MV-4-11 (cell line): ENCODE measurements around the gene B4GALNT3.

Experiments used
- DNase-seq: peaks from one replicate; lab custom pipeline; 2025; lab: John Stamatoyannopoulos, UW

The B4GALNT3 gene

DNA sequence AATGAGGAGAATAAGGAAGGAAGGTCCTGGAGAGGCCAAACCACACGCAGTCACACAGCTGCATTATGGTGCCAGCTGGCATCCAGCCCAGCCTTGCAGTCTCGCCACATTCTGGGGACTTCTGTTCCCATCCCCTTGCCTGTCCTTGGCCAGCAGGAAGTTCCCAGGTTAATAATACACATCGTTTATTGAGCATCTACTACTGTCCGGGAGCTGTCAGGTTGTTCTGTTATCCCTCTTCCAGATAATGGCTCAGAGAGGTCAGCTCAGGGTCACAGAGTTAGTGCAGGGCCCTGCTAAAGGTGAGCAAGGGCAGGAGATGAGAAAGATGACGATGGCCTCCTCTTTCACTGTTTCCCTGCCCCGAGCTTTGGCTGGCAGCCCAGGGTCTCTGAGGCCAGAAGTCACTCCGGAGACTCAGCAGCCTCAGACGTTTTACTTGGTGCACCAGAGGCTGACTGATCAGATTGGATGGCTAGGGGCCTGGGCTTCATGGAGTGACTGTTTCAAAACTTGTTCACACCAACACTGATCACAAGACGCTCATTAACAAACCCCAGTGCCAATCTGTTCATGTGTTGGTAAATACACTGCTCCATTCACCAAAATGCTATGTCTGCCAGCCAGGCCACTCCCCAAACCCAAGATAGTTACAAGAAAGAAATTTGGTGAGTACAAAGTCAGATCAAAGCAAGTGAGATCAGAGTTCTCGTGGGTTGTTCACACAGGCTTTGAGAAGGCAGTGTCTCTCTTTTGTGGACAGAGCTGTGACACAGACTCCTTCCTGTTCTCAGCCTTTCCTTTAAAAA lies 79.2 kb downstream of the B4GALNT3 start:
- DNase-seq = peak; percentile 87

DNA sequence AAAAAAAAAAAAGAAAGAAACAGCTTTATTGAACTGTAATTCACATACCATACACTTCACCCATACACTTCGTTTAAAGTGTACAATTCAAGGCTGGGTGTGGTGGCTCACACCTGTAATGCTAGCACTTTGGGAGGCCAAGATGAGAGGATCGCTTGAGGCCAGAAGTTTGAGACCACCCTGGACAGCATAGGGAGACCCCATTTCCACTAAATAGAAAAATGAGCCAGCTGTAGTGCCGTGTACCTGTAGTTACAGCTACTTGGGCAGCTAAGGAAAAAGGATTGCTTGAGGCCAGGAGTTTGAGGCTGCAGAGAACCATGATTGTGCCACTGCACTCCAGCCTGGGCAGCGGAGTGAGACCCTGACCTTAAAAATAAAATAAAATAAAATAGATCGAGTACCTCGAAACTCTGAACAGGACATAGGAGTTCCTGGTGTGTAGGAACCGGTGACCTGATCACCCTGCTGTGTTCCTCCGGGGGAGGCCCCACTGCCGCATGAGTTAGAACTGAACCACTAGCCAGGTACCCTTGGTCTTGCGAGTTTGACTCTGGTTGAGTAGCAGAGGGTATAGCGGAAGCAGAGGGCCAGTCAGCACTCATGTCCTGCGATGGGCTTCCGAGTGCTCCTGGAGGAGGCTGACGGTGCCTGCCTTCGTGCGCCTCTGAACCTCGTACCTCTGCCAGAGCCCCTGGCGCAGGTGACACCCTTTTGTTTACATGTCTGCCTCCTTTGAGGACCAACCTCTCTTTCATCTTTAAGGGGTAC lies 80.0 kb downstream of the B4GALNT3 start:
- DNase-seq = no peak

DNA sequence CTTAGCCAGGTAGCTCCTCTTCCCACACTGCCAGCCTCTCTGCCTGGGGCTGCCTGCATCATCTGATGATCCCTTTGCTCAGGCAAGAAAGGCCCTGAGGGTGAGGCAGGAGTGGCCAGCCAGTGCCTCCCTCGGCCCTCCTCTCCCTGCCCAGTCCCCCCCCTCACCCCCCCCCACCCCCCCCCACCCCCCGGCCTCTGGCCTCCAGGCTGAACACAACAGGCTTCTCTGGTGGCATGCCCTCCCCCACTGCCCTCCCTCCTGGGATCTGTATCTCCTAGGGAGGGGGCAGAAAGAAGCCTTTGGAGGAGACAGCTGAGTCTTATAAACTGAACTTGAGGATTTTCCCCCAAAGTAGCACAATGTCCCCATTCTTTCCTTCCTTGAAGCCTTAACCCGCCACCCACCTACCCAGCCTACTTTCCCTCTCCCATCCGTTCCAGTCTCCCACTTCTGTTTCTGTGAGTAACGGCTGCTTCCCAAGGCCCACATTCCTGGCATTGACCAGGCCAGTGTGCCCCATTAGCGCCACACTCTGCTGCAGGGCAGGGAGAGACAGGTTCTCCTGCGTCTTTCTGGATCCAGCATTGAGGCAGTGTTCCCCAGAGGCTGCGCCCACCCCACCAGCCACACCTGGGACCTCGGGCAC lies 82.1 kb downstream of the B4GALNT3 start:
- DNase-seq = no peak

GRCh38 chr12:542395-543113 lies 82.8 kb downstream of the B4GALNT3 start:
- no peak for DNase-seq

- no peak for DNase-seq
These were observed 83.3 kb downstream of the B4GALNT3 start for GRCh38 chr12:543114-543451.

- no peak for DNase-seq
These were observed 84.4 kb downstream of the B4GALNT3 start for GRCh38 chr12:544142-544541.

DNA sequence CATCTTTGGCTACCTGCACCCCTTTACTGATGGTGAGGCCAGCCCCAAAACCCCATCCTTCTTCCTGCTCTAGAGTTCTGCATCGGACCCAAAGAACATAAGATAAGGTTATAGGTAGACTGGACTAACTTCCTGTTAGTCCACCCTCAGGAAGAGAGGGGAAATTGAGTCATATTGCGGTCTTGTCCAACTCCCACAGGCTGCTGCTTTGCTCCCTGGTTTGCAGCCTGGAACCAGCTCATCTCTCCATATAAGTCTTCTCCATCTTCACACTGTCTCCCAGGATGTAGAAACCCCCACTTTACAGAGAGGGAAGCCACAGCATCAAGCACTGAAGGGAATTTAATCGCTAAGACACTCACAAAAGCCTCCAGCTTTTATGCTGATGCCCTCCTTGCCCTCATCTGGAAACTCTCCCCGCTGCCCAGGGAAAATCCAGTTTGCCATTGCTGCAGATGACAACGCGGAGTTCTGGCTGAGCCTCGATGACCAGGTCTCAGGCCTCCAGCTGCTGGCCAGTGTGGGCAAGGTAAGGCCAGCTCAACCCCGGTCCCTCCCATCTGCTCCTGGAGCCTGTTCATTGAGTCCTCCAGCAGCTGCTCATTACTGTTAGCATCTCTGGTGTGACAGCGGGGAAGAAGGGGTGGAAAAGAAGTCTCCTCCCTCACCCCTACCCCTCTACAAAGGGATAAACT lies 85.3 kb downstream of the B4GALNT3 start:
- DNase-seq = no peak

DNA sequence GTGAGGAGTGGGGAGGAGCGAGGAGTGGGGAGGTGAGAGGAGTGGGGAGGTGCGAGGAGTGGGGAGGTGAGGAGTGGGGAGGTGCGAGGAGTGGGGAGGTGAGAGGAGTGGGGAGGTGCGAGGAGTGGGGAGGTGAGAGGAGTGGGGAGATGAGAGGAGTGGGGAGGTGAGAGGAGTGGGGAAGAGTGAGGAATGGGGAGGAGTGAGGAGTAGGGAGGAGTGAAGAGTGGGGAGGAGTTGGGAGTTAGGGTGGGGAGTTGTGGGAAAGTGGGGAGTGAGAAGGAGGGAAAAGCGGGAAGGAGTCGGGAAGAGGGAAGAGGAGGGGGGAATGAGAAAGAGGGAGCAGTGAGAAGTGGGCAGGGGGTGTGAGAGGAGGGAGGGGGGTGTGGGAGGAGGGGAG lies 86.1 kb downstream of the B4GALNT3 start:
- DNase-seq = no peak

GRCh38 chr12:546265-546919 lies 86.7 kb downstream of the B4GALNT3 start:
- peak; percentile 9 for DNase-seq

DNA sequence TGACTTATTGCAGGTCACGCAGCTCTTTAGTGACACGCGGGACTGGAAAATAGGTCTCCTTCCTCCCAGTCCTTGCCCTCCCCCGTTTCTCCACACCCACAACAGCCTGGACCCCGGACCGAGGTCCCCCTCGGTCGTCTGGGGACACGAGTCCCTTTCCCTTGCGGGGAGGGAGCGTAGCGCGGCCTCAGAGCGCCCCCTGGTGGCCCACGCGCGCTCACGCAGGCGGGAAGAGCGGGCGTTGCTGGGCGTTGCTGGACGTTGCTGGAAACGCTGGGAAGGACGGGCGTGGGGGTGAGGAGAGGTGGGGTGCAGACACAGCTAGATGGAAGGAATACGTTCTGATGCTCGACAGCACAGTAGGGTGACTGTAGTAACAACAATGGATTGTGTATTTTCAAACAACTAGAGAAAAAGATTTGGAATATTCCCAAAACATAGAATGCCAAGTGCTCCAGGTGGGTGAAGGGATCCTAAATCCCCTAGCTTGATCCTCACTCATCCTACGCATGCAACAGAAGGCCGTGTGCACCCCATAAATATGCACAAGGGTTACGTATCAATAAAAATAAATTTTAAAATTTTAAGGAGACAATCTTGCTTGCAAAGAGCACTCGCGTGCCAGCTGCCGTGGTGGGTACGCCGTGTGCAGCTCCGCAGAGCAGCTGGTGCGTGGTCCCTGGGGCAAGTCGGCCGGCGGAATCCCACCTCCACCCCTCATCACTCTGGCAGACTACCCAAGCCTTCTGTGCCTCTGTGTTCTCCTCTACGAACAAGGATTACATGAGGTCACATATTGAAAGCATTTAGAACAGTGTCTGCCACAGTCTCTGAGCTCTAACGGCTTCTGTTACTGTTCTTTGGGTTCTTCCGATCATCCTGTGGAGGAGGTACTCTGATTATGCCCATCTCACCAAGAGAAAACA lies 87.4 kb downstream of the B4GALNT3 start:
- DNase-seq = peak; percentile 8

DNA sequence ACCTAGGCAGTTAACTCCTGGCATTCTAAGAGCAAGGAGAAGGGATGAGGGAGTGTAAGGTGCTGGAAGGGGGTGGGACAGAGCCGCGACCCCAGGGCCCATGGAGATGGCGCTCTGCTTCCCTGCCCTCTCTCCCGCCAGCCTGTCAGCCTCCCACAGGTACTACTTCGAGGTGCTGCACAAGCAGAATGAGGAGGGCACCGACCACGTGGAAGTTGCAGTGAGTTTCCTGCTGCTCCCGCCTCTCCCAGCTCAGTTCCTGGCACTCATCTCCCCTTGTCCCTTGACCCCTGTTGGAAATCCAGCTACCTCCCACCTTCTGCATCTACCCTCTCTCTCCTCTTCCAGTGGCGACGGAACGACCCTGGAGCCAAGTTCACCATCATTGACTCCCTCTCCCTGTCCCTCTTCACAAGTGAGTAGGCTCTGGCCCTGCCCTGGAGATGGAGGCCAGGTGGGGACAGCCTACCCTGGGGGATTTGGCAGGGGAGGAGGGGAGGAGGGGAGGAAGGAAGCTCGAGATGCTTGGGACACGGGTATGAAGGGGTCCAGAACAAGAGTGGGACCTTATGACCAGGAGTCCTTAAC lies 88.2 kb downstream of the B4GALNT3 start:
- no peak for DNase-seq

DNA sequence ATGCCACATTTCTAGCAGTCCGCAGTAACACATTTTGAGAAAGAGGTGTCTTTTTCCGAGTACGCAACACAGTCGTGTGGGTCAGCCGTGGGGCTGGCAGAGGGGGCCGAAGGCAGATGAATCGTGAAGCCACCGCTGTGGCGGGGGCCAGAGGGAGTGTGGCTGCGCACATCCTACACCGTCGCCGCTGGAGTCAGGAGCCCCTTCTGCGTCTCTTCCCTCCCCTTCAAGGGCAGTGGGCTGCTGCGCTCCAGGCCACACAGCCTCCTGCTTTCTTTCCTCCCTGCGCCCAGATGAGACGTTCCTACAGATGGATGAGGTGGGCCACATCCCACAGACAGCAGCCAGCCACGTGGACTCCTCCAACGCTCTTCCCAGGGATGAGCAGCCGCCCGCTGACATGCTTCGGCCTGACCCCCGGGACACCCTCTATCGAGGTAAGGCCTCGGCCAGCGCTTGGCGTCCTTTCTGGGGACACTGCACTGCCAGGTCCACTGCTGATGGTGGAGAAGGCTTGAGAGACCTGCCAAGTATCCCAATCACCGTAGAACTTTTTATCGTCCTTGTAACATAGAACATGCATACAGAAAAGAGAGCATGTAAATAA lies 89.8 kb downstream of the B4GALNT3 start:
- DNase-seq = no peak

GRCh38 chr12:550473-551260 lies 90.9 kb downstream of the B4GALNT3 start:
- no peak for DNase-seq

GRCh38 chr12:552466-552865 lies 92.7 kb downstream of the B4GALNT3 start:
- no peak for DNase-seq

DNA sequence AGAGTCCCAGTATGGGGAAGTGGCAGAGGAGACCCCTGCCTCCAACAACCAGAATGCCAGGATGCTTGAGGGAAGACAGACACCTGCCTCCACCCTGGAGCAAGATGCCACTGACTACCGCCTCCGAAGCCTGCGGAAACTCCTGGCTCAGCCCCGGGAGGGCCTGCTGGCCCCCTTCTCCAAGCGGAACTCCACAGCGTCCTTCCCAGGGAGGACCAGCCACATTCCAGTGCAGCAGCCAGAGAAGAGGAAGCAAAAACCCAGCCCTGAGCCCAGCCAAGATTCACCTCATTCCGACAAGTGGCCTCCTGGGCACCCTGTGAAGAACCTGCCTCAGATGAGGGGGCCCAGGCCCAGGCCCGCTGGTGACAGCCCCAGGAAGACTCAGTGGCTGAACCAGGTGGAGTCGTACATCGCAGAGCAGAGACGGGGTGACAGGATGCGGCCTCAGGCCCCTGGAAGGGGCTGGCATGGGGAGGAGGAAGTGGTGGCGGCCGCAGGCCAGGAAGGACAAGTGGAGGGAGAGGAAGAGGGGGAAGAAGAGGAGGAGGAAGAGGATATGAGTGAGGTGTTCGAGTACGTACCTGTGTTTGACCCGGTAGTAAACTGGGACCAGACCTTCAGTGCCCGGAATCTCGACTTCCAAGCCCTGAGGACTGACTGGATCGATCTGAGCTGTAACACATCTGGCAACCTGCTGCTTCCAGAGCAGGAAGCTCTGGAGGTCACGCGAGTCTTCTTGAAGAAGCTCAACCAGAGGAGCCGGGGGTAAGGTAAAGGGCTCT lies 93.7 kb downstream of the B4GALNT3 start:
- no peak for DNase-seq

DNA sequence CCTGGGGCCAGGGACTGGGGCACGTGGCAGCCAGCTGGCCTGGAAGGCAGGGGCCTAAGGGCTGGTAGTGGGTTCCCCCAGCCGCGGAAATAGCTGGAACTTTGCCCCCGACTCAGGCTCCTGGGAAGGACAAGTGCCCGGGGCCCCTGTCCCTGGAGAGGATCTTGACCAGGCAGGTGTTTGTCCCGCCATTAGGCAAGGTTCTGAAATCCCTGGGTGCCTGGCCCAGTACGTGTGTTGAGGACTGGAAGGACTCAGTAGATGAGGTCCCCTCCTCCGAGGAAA lies 94.2 kb downstream of the B4GALNT3 start:
- DNase-seq = no peak

- DNase-seq = no peak
These were observed 96.8 kb downstream of the B4GALNT3 start for GRCh38 chr12:556498-556897.

DNA sequence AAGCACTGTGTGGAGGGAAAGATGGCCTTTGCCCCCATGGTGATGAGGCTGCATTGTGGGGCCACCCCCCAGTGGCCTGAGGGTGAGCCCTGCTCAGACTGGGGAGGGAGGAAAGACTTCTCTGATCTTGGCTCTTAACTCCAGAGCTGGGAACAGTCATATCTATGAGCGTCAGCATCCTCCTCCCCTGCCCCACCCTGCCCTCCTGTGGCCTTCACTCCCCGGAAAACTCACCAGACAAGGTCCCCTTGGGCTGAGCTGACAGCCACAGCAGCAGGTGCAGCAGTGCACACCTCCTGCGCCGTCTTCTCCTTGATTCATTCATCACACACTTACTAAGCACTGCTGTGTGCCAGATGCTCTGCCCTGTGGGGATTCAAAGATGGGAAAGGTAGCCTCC lies 98.8 kb downstream of the B4GALNT3 start:
- no peak for DNase-seq
